Kidney tubule cell (primary cell): ENCODE measurements around the gene MVB12B.
A peak's percentile ranks its signal among the peaks of the same experiment; 100 is the strongest.

Source experiments
- DNase-seq: peaks from one replicate; pipeline ENCODE4 v3.0.0-alpha.2; 2018; ENCODE audit warnings: low spot score

The MVB12B gene

GRCh38 chr9:126386776-126387175, 60.1 kb downstream of the MVB12B start:
- DNase-seq, result no peak

GRCh38 chr9:126388964-126389708, 62.5 kb downstream of the MVB12B start:
- no peak for DNase-seq

- no peak for DNase-seq
These were observed 63.4 kb downstream of the MVB12B start for GRCh38 chr9:126389992-126390391.

- no peak for DNase-seq
These were observed 64.3 kb downstream of the MVB12B start for GRCh38 chr9:126390923-126391322.

GRCh38 chr9:126391713-126392661, 65.4 kb downstream of the MVB12B start:
- DNase-seq, result no peak

GRCh38 chr9:126392662-126393371, 66.2 kb downstream of the MVB12B start:
- no peak for DNase-seq

GRCh38 chr9:126393876-126394275, 67.2 kb downstream of the MVB12B start:
- no peak for DNase-seq

- DNase-seq, result no peak
These were observed 68.2 kb downstream of the MVB12B start for GRCh38 chr9:126394802-126395201.

- peak; percentile 56 for DNase-seq
These were observed 69.0 kb downstream of the MVB12B start for GRCh38 chr9:126395439-126396212.

GRCh38 chr9:126397056-126397455, 70.4 kb downstream of the MVB12B start:
- DNase-seq, result no peak

- DNase-seq, result peak; percentile 61
These were observed 71.9 kb downstream of the MVB12B start for GRCh38 chr9:126398403-126399058.

GRCh38 chr9:126399251-126399650, 72.6 kb downstream of the MVB12B start:
- no peak for DNase-seq

GRCh38 chr9:126399789-126400188, 73.2 kb downstream of the MVB12B start:
- DNase-seq, result no peak

GRCh38 chr9:126400571-126400970, 73.9 kb downstream of the MVB12B start:
- DNase-seq, result no peak

GRCh38 chr9:126401107-126401506, 74.5 kb downstream of the MVB12B start:
- DNase-seq, result no peak

- DNase-seq, result no peak
These were observed 75.0 kb downstream of the MVB12B start for GRCh38 chr9:126401581-126401980.

GRCh38 chr9:126403397-126403796, 76.8 kb downstream of the MVB12B start:
- DNase-seq, result no peak

GRCh38 chr9:126404459-126404858, 77.8 kb downstream of the MVB12B start:
- no peak for DNase-seq

- DNase-seq, result no peak
These were observed 79.5 kb downstream of the MVB12B start for GRCh38 chr9:126406075-126406667.

GRCh38 chr9:126407114-126407870, 80.7 kb downstream of the MVB12B start:
- no peak for DNase-seq
